Measurements from ENCODE around the gene DEGS2.

DEGS2 gene

DNA sequence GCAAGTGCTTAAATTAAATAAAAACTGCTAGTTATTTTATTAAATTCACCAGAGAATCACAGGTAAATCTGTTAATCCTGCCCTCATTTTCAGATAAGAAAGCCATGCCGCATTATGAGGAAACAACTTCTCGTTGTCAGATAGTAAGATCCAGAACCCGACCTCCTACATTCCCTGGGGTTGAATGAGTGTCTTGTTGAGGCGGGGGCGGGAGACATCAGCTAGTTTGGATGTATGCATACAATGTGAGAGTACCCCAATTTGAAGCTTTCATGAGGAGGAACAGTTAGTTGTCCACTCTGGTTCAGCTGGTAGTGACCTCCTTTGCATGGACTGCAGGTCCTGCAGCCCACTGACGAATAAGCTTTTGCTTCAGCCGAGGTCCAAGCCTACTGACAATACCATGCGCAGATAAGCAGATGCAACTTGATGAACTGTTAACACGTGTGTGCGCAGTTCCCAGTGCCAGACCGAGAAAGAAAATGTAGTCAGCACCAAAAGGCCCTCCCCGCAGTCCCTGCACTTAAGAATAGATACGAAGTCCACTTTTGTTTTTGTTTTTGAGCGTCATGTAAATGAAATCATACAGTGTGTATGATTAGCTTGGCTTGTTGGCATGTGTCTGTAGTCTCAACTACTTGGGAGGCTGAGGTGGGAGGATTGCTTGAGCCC lies 59.3 kb downstream of the DEGS2 start (continued):
- TF ChIP-seq ZNF76 (tag by site-specific recombination; IDR thresholded peaks at IDR 0.05; ENCODE audit: borderline replicate concordance, low read depth) (no peak), ZSCAN16 (tag by site-specific recombination; IDR thresholded peaks at IDR 0.05) (no peak), ZNF19 (tag by site-specific recombination; IDR thresholded peaks at IDR 0.05; ENCODE audit: low read depth) (no peak), ZNF558 (tag by site-specific recombination; IDR thresholded peaks at IDR 0.05) (no peak), ZNF555 (tag by site-specific recombination; conservative IDR thresholded peaks at IDR 0.05) (no peak), ZNF157 (tag by site-specific recombination; IDR thresholded peaks at IDR 0.05) (no peak), ZNF175 (tag by site-specific recombination; IDR thresholded peaks at IDR 0.05) (no peak), ZNF10 (tag by site-specific recombination; IDR thresholded peaks at IDR 0.05) (no peak), ZNF266 (tag by site-specific recombination; IDR thresholded peaks at IDR 0.05; ENCODE audit: low read depth) (no peak), RBAK (tag by site-specific recombination; IDR thresholded peaks at IDR 0.05) (no peak)
- TF ChIP-seq, protein P1, sequence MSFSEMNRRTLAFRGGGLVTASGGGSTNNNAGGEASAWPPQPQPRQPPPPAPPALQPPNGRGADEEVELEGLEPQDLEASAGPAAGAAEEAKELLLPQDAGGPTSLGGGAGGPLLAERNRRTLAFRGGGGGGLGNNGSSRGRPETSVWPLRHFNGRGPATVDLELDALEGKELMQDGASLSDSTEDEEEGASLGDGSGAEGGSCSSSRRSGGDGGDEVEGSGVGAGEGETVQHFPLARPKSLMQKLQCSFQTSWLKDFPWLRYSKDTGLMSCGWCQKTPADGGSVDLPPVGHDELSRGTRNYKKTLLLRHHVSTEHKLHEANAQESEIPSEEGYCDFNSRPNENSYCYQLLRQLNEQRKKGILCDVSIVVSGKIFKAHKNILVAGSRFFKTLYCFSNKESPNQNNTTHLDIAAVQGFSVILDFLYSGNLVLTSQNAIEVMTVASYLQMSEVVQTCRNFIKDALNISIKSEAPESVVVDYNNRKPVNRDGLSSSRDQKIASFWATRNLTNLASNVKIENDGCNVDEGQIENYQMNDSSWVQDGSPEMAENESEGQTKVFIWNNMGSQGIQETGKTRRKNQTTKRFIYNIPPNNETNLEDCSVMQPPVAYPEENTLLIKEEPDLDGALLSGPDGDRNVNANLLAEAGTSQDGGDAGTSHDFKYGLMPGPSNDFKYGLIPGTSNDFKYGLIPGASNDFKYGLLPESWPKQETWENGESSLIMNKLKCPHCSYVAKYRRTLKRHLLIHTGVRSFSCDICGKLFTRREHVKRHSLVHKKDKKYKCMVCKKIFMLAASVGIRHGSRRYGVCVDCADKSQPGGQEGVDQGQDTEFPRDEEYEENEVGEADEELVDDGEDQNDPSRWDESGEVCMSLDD (tag by site-specific recombination; IDR thresholded peaks at IDR 0.05), result no peak
- TF ChIP-seq, protein P2, sequence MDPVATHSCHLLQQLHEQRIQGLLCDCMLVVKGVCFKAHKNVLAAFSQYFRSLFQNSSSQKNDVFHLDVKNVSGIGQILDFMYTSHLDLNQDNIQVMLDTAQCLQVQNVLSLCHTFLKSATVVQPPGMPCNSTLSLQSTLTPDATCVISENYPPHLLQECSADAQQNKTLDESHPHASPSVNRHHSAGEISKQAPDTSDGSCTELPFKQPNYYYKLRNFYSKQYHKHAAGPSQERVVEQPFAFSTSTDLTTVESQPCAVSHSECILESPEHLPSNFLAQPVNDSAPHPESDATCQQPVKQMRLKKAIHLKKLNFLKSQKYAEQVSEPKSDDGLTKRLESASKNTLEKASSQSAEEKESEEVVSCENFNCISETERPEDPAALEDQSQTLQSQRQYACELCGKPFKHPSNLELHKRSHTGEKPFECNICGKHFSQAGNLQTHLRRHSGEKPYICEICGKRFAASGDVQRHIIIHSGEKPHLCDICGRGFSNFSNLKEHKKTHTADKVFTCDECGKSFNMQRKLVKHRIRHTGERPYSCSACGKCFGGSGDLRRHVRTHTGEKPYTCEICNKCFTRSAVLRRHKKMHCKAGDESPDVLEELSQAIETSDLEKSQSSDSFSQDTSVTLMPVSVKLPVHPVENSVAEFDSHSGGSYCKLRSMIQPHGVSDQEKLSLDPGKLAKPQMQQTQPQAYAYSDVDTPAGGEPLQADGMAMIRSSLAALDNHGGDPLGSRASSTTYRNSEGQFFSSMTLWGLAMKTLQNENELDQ (tag by site-specific recombination; IDR thresholded peaks at IDR 0.05; ENCODE audit: low read depth), result no peak

DNA sequence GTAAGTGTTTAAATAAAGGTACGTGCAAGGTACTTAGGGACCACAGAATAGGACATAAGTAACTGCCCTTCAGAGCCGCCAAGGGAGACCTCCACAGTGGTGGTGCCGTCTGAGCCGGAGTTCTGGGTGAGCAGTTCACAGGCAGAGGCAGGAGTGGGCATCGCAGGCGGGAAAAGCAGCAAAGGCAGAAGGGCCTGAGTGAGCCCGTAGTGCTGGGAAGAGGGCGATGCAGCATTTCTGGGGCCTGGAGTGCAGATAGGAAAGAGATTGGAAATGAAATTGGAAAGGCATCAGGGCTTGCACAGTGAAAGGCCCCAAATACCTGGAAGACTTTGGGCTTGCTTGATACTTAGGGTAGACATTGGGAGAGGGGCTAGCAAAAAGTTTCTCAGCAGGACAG lies 61.3 kb downstream of the DEGS2 start:
- ChIA-PET POLR2A (no interaction called here), CTCF (interaction anchor here (0.6 kb wide), 1 partner anchor 47 kb away, joined by 3 read pairs; no protein-coding TSS in a partner anchor)
- TF ChIP-seq, protein P2 (tag by site-specific recombination; IDR thresholded peaks at IDR 0.05; ENCODE audit: low read depth), result no peak
- TF ChIP-seq FEZF1 (tag by site-specific recombination; IDR thresholded peaks at IDR 0.05) (no peak), ZNF623 (tag by site-specific recombination; IDR thresholded peaks at IDR 0.05) (no peak), ZFP3 (tag by site-specific recombination; IDR thresholded peaks at IDR 0.05; ENCODE audit: low read depth) (no peak), ZNF670 (tag by site-specific recombination; IDR thresholded peaks at IDR 0.05; ENCODE audit: low read depth) (no peak), ZNF274 (IDR thresholded peaks at IDR 0.05; ENCODE audit: low read length) (no peak), ZNF274 (tag by site-specific recombination; IDR thresholded peaks at IDR 0.05; ENCODE audit: borderline replicate concordance) (no peak), RBAK (tag by site-specific recombination; IDR thresholded peaks at IDR 0.05) (no peak), ZNF354C (tag by site-specific recombination; IDR thresholded peaks at IDR 0.05; ENCODE audit: borderline replicate concordance, low read depth) (no peak), ZNF341 (tag by site-specific recombination; IDR thresholded peaks at IDR 0.05; ENCODE audit: low read depth) (no peak)
- TF ChIP-seq, protein P3, sequence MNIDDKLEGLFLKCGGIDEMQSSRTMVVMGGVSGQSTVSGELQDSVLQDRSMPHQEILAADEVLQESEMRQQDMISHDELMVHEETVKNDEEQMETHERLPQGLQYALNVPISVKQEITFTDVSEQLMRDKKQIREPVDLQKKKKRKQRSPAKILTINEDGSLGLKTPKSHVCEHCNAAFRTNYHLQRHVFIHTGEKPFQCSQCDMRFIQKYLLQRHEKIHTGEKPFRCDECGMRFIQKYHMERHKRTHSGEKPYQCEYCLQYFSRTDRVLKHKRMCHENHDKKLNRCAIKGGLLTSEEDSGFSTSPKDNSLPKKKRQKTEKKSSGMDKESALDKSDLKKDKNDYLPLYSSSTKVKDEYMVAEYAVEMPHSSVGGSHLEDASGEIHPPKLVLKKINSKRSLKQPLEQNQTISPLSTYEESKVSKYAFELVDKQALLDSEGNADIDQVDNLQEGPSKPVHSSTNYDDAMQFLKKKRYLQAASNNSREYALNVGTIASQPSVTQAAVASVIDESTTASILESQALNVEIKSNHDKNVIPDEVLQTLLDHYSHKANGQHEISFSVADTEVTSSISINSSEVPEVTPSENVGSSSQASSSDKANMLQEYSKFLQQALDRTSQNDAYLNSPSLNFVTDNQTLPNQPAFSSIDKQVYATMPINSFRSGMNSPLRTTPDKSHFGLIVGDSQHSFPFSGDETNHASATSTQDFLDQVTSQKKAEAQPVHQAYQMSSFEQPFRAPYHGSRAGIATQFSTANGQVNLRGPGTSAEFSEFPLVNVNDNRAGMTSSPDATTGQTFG (tag by site-specific recombination; IDR thresholded peaks at IDR 0.05; ENCODE audit: borderline replicate concordance), result no peak
- TF ChIP-seq, protein P4, sequence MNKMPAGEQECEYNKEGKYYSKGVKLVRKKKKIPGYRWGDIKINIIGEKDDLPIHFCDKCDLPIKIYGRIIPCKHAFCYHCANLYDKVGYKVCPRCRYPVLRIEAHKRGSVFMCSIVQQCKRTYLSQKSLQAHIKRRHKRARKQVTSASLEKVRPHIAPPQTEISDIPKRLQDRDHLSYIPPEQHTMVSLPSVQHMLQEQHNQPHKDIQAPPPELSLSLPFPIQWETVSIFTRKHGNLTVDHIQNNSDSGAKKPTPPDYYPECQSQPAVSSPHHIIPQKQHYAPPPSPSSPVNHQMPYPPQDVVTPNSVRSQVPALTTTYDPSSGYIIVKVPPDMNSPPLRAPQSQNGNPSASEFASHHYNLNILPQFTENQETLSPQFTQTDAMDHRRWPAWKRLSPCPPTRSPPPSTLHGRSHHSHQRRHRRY (tag by site-specific recombination; IDR thresholded peaks at IDR 0.05), result no peak
- TF ChIP-seq, protein P5, sequence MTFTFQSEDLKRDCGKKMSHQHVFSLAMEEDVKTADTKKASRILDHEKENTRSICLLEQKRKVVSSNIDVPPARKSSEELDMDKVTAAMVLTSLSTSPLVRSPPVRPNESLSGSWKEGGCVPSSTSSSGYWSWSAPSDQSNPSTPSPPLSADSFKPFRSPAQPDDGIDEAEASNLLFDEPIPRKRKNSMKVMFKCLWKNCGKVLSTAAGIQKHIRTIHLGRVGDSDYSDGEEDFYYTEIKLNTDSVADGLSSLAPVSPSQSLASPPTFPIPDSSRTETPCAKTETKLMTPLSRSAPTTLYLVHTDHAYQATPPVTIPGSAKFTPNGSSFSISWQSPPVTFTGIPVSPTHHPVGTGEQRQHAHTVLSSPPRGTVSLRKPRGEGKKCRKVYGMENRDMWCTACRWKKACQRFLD (tag by site-specific recombination; IDR thresholded peaks at IDR 0.05), result no peak

More for the DNA sequence above, 61.3 kb downstream of the DEGS2 start:
- Histone ChIP-seq H3K4me1 (ENCODE audit: control insufficient read depth, insufficient read depth, low read length) (0 out of 2 replicates have a peak, but pooled peaks cover 1% of the 10 kb centered on the region), H3K9me3 (ENCODE audit: control insufficient read depth, insufficient read depth, low read depth, low read length) (no peaks in the 10 kb centered on the region), H3K36me3 (ENCODE audit: control insufficient read depth in 2 of 2, insufficient read depth in 1 of 2, low read length in 2 of 2) (peaks cover 6 to 21% of the 10 kb centered on the region in 2 experiments; a peak in 2 of 3 replicates), H3K4me3 (ENCODE audit: low read depth, low read length) (no peak overlapping the region), H3K27ac (ENCODE audit: extremely low read depth, low read depth, low read length) (no peak overlapping the region)

All from HEK293 (cell line).